HG02642 (cell line): Measurements from ENCODE around the gene SLC2A4RG.

Source experiments
- ATAC-seq: cut with Tn5 transposase; IDR thresholded peaks from one replicate; pipeline ENCODE4 v1.9.1; 2021; ENCODE audit warnings: mild to moderate bottlenecking; ENCODE audit not compliant: unreplicated experiment, poor library complexity

Gene SLC2A4RG, protein sequence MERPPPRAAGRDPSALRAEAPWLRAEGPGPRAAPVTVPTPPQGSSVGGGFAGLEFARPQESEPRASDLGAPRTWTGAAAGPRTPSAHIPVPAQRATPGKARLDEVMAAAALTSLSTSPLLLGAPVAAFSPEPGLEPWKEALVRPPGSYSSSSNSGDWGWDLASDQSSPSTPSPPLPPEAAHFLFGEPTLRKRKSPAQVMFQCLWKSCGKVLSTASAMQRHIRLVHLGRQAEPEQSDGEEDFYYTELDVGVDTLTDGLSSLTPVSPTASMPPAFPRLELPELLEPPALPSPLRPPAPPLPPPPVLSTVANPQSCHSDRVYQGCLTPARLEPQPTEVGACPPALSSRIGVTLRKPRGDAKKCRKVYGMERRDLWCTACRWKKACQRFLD

DNA sequence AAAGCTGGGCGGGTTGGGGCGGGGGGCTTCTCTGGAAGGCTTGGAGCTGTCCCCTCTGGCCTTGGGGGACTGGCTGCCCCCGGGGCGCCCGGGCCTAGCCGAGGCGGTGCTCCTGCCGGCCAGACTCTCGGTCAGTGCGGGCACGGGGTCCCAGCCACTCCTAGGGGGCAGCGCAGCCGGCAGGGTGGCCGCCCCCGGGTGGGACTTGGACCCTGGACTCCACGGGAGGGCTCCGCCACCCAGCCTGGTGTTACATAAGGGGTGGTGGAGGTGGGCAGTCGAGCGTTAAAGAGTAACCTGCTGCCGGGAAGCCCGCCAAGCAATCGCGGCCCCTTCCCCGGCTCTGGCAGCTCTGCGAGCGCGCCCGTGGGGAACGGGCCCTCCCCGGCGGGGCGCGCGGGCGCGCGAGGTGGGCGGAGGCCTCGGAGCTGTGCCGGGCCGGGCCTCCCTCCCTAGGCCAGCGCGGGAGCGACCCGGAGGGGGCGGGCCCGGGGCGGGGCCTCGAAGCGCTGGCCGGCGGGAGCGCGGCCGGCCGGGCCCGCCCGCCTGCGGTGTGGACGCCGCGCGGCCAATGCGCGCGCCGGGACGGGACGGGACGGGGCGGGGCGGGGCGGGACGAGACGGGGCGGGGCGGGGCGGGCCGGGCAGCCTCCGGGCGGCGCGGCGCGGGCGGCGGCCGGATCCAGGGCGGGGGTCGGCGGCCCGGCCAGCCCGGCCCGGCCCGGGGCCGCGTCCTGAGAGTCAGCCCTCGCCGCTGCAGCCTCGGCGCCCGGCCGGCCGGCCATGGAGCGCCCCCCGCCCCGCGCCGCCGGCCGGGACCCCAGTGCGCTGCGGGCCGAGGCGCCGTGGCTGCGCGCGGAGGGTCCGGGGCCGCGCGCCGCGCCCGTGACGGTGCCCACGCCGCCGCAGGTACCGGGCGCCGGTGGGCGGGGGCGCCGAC, at the start of gene SLC2A4RG:
SLC2A4RG (plus strand) TSS at position 647 of the 940 bp plus-strand sequence; CDS start at position 784, 137 bp downstream.
- ATAC-seq, result peak; percentile 53

DNA sequence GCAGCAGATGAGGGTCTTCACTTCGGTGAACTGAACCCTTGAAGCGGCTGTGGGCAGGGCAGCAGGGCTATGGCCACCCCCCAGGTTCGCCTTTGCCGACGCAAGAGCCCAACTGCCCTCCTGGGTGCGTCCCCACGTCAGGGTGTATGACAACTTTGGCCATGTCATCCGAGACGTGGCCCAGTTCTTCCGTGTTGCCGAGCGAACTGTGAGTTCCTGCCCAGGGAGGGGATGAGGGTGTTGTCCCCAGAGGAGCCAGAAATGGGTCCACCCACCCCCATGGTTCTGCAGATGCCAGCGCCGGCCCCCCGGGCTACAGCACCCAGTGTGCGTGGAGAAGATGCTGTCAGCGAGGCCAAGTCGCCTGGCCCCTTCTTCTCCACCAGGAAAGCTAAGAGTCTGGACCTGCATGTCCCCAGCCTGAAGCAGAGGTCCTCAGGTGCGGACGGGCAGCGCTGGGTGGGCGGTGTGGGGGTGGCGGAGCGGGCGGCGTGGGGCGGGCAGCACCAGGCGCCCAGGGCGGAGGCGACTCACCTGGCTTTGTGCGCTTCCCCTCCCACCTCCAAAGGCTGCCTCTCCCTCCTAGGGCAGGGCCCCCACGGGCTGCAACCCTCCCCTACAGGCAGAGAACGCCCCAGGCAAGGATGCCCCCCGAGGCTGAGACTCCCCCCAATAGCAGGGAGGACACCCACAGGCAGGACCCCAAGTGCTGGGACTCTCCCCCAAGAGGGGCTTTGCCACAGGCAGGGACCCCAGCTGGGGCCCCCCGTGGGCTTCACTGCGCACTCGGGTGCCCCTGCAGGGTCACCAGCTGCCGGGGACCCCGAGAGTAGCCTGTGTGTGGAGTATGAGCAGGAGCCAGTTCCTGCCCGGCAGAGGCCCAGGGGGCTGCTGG, 49.3 kb upstream of the SLC2A4RG start:
- ATAC-seq, result no peak

GRCh38 chr20:63690898-63691710, 48.5 kb upstream of the SLC2A4RG start:
- ATAC-seq, result no peak

DNA sequence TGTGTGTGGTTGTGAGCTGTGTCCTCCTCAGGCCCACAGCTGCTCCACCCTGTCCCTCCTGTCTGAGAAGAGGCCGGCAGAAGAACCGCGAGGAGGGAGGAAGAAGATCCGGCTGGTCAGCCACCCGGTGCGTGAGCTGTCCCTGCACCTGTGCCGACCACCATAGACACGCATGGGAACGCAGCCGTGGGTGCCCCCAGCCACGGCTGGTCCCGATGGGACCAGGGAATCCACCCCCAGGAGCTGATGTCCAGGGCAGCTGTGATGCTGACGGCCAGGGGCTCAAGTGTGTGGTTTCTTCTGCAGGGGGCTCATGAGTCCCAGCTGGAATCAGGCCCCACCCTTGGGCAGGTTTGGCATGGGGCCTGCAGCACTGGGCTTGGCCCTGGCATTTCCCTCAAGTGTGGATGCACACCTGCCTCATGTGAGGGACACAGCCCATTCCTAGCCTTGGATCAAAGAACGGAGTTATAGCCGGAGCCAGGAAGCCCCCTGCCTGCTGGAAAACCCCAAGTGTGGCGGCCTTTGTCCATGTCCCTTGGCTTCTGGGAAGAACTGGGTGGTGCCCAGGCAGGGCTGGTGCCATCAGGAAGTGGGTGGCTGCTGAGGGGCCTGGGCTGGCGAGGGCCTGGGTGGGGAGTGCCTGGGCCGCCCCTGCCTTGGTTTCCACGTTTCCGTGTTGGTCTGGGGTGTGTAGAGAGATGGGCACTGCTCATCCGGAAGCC, 47.7 kb upstream of the SLC2A4RG start:
- ATAC-seq, result no peak

GRCh38 chr20:63692436-63693082, 47.0 kb upstream of the SLC2A4RG start:
- no peak for ATAC-seq

DNA sequence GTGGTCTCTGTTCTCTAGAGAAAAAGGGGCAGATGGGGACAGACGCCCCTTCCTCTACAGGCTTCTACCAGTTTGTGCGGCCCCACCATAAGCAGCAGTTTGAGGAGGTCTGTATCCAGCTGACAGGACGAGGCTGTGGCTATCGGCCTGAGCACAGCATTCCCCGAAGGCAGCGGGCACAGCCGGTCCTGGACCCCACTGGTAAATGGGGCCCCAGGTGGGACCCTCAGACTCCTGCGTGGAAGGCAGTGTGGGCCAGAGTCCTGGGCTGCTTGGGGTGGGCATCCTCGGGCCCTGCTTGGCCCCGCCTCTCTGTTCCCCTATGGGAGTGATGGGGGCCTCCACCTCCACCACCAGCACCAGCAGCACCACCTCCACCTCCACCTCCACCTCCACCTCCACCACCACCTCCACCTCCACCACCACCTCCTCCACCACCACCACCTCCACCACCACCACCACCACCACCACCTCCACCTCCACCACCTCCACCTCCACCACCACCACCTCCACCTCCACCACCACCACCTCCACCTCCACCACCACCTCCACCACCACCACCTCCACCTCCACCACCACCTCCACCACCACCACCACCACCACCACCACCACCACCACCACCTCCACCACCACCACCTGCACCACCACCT, 46.4 kb upstream of the SLC2A4RG start:
- ATAC-seq, result no peak

- ATAC-seq, result no peak
These were observed 45.6 kb upstream of the SLC2A4RG start for GRCh38 chr20:63693733-63694583.

GRCh38 chr20:63694584-63695423, 44.8 kb upstream of the SLC2A4RG start:
- ATAC-seq, result no peak

DNA sequence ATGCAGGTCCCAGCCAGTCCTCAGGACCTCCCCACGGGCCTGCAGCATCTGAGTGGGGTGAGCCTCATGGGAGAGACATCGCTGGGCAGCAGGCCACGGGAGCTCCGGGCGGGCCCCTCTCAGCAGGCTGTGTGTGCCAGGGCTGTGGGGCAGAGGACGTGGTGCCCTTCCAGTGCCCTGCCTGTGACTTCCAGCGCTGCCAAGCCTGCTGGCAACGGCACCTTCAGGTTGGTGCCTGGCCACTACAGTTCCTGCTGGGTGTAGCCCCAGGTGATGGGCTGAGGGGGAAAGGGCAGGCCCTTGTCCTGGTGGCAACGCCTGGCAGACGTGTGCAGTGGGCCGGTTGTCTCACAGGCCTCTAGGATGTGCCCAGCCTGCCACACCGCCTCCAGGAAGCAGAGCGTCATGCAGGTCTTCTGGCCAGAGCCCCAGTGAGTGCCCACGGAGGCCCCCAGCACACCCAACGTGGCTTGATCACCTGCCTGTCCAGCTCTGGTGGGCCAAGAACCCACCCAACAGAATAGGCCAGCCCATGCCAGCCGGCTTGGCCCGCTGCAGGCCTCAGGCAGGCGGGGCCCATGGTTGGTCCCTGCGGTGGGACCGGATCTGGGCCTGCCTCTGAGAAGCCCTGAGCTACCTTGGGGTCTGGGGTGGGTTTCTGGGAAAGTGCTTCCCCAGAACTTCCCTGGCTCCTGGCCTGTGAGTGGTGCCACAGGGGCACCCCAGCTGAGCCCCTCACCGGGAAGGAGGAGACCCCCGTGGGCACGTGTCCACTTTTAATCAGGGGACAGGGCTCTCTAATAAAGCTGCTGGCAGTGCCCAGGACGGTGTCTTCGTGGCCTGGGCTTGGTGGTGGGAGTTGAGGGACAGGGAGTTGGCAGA, 43.9 kb upstream of the SLC2A4RG start:
- no peak for ATAC-seq

DNA sequence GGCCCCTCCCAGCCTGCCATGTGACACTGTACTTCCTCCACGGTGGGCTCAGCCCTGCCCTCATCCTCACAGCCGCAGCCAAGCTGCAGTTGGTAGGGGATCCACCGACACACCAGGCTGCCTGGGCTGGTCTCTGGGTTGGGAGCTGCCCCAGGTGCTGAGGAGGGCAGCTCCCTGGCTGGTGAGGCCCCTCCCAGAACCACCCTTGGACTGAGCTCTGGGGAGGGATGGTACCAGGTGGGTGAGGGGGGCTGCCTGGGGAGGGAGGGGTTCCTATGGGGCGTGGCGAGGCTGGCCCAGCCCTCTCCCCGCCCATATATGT, 43.3 kb upstream of the SLC2A4RG start:
- ATAC-seq, result no peak

DNA sequence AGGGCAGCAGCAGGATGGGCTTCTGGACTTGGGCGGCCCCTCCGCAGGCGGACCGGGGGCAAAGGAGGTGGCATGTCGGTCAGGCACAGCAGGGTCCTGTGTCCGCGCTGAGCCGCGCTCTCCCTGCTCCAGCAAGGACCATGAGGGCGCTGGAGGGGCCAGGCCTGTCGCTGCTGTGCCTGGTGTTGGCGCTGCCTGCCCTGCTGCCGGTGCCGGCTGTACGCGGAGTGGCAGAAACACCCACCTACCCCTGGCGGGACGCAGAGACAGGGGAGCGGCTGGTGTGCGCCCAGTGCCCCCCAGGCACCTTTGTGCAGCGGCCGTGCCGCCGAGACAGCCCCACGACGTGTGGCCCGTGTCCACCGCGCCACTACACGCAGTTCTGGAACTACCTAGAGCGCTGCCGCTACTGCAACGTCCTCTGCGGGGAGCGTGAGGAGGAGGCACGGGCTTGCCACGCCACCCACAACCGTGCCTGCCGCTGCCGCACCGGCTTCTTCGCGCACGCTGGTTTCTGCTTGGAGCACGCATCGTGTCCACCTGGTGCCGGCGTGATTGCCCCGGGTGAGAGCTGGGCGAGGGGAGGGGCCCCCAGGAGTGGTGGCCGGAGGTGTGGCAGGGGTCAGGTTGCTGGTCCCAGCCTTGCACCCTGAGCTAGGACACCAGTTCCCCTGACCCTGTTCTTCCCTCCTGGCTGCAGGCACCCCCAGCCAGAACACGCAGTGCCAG, 42.8 kb upstream of the SLC2A4RG start, which contains the start of gene TNFRSF6B:
TNFRSF6B (plus strand) TSS at position 25 of the 729 bp plus-strand sequence; CDS start at position 141, 116 bp downstream.
- no peak for ATAC-seq

- no peak for ATAC-seq
These were observed 42.2 kb upstream of the SLC2A4RG start for GRCh38 chr20:63697357-63697867.

GRCh38 chr20:63697868-63698545, 41.6 kb upstream of the SLC2A4RG start:
- no peak for ATAC-seq
